Stomach (tissue), 4 donors: ENCODE results near the gene ZBBX.

Experiments used
- EP300 ChIP-seq: sonication (generic); formaldehyde crosslinking; IDR thresholded peaks from one replicate; pipeline ENCODE4 v1.6.1; 2017; ENCODE audit warnings: antibody characterized with exemption
- POLR2A ChIP-seq, 4 donors: fragments of 450-650 bp; IDR thresholded peaks; one replicate each; pipeline ENCODE4 v1.6.1; 2016; ENCODE audit warnings: antibody characterized with exemption in 4 of 4, control low read depth in 2 of 4, mild to moderate bottlenecking in 1 of 4, moderate library complexity in 1 of 4
- POLR2AphosphoS5 ChIP-seq, 3 donors: sonication (generic); formaldehyde crosslinking; IDR thresholded peaks; one replicate each; pipeline ENCODE4 v1.6.1; 2016; ENCODE audit warnings: antibody characterized with exemption in 3 of 3
- TF ChIP-seq, protein P1 (sequence below), 7 experiments: fragments of 450-650 bp in 4 of 7; fragments of 200-600 bp in 3 of 7; sonication (generic) in 3 of 7; IDR thresholded peaks; one replicate each; pipeline ENCODE4 v1.5.1; 2016 to 2019; ENCODE audit warnings: antibody characterized with exemption in 7 of 7, control low read depth in 2 of 7, mild to moderate bottlenecking in 1 of 7

DNA sequence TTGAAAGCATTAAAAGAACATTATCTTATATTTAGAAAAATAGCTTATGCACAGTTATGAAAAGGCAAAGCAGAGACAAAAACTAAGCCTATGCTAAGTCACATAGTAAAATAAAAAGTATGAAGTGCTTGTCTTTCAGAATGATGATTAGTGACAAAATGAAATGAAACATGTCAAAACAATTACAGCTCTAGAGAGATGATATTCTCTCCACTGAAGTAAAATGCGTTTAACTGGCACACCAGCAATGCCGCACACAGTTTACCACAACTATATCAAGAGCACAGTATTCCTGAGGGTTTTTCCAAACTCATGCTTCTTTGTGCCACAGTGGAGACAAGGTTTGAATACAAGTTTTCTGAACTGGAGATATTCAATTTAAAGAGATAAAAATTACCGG lies 2.1 kb upstream of the ZBBX start:
- TF ChIP-seq POLR2AphosphoS5 (IDR thresholded peaks at IDR 0.05) (no peak), POLR2A (IDR thresholded peaks at IDR 0.05) (no peak), EP300 (no peak)
- TF ChIP-seq, protein P1, sequence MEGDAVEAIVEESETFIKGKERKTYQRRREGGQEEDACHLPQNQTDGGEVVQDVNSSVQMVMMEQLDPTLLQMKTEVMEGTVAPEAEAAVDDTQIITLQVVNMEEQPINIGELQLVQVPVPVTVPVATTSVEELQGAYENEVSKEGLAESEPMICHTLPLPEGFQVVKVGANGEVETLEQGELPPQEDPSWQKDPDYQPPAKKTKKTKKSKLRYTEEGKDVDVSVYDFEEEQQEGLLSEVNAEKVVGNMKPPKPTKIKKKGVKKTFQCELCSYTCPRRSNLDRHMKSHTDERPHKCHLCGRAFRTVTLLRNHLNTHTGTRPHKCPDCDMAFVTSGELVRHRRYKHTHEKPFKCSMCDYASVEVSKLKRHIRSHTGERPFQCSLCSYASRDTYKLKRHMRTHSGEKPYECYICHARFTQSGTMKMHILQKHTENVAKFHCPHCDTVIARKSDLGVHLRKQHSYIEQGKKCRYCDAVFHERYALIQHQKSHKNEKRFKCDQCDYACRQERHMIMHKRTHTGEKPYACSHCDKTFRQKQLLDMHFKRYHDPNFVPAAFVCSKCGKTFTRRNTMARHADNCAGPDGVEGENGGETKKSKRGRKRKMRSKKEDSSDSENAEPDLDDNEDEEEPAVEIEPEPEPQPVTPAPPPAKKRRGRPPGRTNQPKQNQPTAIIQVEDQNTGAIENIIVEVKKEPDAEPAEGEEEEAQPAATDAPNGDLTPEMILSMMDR (IDR thresholded peaks at IDR 0.05), result no peak
